Neuron (in vitro differentiated cells): Measurements from ENCODE around the gene ARHGEF17.

Source experiments
- H2AFZ ChIP-seq: one replicate; pipeline ENCODE4 v1.6.1; 2013; ENCODE audit warnings: low read depth, mild to moderate bottlenecking, inconsistent platforms, low read length, moderate library complexity
- H3K27me3 ChIP-seq: one replicate; pipeline ENCODE4 v1.6.1; 2013; ENCODE audit warnings: low read length; ENCODE audit not compliant: insufficient read depth
- H3K36me3 ChIP-seq: one replicate; pipeline ENCODE4 v1.6.1; 2013; ENCODE audit warnings: low read length; ENCODE audit not compliant: insufficient read depth
- H3K4me1 ChIP-seq: one replicate; pipeline ENCODE4 v1.6.1; 2013; ENCODE audit warnings: low read length; ENCODE audit not compliant: insufficient read depth
- H3K4me3 ChIP-seq: 2 replicates; pipeline ENCODE4 v1.5.1; 2013; ENCODE audit warnings: mild to moderate bottlenecking, low read length, moderate library complexity
- H3K9me3 ChIP-seq: one replicate; pipeline ENCODE4 v1.6.1; 2013; ENCODE audit warnings: low read length

Gene ARHGEF17

DNA sequence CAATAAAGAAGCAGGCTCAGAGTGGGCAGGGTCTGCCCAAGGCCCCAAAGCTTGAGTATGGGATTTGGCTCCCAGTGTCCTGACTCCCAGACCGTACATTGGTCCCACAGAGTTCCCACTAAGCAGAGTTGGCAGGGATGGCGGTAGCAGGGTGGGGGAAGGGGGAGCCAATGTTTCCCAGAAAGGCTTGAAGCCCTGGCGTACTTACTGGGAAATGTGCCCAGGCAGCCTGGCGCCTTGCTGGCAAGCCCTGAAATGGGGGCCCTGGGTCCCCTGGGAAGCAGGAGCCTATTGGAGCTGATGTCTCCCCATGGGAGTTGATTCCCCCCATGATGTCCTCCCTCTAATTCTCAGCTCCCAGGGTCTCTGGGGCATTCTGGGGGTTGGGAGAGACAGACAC, 9.3 kb downstream of the ARHGEF17 start:
- Histone ChIP-seq H3K36me3 (peaks cover 13% of the 10 kb centered on the region), H3K9me3 (no peaks in the 10 kb centered on the region), H3K27me3 (no peaks in the 10 kb centered on the region), H3K4me1 (peaks cover 41% of the 10 kb centered on the region), H2AFZ (no peak overlapping the region), H3K4me3 (no peak overlapping the region)

DNA sequence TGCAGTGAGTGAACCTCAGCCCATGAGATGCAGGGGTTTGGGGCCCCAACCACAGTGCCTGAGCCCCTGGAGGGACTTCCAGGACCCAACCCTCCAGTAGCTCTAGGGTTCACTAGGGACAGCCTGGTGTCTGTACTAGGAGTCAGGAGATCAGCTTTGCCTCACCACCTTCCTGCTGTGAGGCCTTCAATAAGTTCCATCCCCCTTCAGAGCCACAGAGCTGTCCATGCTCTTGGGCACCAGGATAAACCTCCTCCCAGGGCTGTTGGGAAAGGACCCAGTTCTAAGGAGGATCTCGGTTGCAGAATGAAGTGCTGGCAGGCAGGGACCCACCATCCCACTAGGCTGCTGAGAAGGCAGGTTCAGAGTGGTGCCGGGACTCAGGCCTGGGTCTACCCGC, 9.7 kb downstream of the ARHGEF17 start:
- H3K9me3 ChIP-seq, result no peaks in the 10 kb centered on the region
- peaks cover 13% of the 10 kb centered on the region for H3K36me3 ChIP-seq
- no peak overlapping the region for H2AFZ ChIP-seq
- H3K4me3 ChIP-seq, result no peak overlapping the region
- no peaks in the 10 kb centered on the region for H3K27me3 ChIP-seq
- peaks cover 41% of the 10 kb centered on the region for H3K4me1 ChIP-seq

DNA sequence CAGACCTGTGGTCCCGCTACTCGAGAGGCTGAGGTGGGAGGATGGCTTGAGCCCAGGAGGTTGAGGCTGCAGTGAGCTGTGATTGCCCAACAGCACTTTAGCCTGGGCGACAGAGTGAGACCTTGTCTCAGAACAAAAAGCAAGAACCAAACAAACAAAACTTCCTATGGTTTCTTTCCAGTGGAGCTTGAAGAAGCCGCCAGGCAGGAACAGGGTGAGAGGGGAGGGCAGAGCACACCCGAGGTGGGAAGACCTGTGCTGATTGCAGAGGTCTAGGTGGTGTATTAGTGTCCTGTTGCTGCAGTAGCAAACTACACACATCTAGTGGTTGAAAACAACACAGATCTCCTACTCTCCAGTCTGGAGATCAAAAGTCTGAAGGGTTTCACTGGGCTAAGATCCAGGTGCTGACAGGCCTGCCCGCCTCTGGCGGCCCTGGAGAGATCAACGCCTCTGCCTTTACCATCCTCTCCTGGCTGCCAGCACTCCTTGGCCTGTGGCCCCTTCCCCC, 10.5 kb downstream of the ARHGEF17 start:
- H2AFZ ChIP-seq, result no peak overlapping the region
- no peaks in the 10 kb centered on the region for H3K27me3 ChIP-seq
- H3K4me3 ChIP-seq, result no peak overlapping the region
- H3K9me3 ChIP-seq, result no peaks in the 10 kb centered on the region
- peaks cover 40% of the 10 kb centered on the region for H3K4me1 ChIP-seq
- H3K36me3 ChIP-seq, result peaks cover 13% of the 10 kb centered on the region

DNA sequence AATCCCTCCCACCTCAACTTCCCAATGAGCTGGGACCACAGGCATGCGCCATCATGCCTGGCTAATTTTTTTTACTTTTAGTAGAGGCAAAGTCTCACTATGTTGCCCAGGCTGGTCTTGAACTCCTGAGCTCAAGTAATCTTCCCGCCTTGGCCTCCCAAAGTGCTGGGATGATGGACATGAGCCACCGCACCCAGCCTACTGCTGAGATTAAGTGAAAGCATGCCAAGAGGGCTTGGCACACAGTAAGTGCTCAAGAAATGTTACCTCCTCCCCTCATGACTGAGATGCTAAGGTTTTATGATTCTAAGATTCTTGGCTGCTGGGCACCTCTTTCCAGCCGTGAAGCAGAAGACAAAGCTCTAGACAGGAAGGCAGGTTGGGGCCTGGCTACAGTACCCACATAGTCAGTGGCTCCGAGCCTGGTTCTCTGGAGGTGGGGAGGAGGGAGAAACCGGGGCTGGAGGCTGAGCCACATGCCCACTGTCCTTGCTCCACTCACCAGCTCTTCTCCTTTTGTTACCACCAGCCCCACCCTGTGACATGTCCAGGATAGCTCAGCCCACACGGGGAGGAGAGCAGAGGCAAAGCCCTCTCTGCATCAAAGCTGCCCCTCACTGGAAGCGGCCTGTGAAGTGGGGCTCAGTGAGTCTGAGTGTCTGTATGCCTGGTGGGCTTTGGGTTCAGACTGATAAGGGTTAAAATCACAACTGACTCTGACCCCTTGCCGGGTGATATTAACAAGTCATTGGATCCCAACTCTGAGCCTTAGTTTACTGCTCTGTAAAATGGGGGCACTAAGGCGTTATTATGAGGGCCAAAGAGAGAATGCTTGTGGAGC, 12.9 kb downstream of the ARHGEF17 start:
- no peak overlapping the region for H3K4me3 ChIP-seq
- H3K9me3 ChIP-seq, result no peaks in the 10 kb centered on the region
- H3K27me3 ChIP-seq, result no peaks in the 10 kb centered on the region
- no peak overlapping the region for H2AFZ ChIP-seq
- peaks cover 8% of the 10 kb centered on the region for H3K36me3 ChIP-seq
- H3K4me1 ChIP-seq, result peaks cover 29% of the 10 kb centered on the region

DNA sequence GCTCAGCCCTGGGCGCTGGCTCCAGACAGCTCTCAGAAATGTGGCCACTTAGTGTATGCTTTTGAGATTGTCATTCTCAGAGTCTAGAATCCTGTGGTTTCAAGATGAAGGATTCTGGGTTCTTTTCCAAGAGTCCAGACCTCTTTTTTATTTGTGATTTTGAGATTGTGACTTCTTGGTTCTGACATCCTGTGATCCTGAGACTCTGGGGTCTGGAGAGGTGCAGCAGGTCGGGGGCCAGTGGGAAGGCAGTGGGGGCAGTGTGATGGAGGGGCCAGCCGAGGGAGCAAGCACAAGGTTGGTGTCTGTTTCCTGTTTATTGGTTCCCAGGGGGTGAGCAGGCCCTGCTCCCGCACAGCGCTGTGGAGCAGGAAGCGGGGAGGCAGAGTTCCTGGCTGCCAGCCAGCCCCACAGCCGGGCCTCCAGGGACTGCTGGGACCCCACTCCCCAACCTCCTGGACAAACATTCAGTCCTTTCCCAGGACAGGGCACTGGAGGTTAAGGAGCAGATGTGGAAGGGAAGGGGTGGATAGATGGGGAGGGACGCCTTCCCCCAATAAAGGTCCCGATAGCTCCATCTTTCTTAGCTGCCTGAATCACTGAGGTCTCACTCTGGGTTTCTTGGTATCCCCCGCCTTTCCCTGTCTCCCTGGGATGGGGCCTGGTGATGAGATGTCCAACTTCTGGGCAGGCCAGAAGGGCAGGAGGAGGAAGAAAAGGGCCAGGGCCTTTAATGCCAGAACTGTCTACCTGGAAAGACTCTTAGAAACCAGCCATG, 13.7 kb downstream of the ARHGEF17 start:
- no peak overlapping the region for H3K4me3 ChIP-seq
- no peaks in the 10 kb centered on the region for H3K9me3 ChIP-seq
- peaks cover 29% of the 10 kb centered on the region for H3K4me1 ChIP-seq
- no peaks in the 10 kb centered on the region for H3K27me3 ChIP-seq
- no peak overlapping the region for H2AFZ ChIP-seq
- H3K36me3 ChIP-seq, result peaks cover 9% of the 10 kb centered on the region

DNA sequence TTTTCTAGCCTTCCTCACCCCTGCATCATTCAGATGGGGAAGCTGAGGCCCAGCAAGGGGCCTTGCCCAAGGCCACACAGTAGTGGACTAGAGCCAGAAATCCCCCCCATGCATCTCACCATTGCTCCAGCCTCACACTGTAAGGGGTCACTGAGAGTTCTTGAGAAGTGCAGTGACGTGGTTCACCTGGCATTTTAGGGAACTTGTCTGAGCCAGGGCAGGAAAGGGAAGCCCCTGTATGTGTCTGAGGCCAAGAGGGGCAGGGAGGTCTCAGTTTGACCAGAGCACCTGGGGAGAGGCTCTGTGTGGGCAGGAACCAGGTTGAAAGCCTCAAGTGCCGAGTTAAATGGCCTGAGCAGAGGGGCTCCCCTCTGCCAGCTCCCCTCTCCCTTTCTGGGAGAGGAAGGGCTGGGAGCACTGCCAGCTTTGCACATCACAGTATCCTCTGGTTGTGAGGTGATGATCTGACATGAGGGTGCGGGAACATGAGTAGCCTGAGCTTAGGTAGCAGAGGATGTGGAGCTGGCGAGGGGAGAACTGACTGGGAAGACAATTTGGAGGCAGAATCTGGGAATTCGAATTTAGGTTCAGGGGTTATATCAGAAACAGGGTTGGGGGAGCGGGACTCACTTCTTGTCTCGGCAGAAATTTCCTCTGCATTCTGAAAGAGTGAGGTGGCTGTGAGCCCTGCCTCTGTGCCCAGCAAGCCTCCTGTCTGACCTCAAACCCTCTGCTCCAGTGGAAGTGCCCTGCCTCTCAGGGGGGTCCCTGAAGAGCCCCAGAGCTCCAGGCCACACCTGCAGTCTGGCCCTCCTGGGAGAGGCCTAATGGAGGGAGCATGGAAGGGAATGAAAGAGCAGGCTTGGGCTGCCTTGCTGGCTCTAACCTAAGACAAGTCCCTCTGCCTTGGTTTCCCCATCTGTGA, 14.6 kb downstream of the ARHGEF17 start:
- peaks cover 9% of the 10 kb centered on the region for H3K36me3 ChIP-seq
- no peaks in the 10 kb centered on the region for H3K9me3 ChIP-seq
- no peaks in the 10 kb centered on the region for H3K27me3 ChIP-seq
- no peak overlapping the region for H2AFZ ChIP-seq
- no peak overlapping the region for H3K4me3 ChIP-seq
- H3K4me1 ChIP-seq, result peaks cover 29% of the 10 kb centered on the region

DNA sequence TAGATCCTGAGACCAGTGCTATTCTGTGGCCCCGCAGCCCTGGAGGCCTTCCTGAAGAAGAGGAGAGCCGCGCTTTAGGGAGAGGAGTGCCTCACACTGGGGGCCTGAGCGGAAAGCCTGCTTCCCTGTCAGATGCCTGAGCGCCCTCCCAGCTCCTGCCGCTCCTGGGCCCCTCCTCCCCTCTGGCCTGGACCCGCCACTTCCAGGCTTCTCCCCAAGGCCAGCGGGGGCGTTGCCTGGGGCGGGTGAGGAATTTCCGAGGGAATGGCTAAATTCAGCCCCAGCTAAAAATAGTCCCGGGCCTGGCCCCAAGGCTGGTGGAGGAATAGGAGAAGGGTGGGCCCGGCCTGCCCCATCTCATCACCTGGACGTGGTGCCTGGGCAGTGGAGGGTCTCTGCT, 15.4 kb downstream of the ARHGEF17 start:
- H3K36me3 ChIP-seq, result peaks cover 9% of the 10 kb centered on the region
- H3K9me3 ChIP-seq, result no peaks in the 10 kb centered on the region
- H2AFZ ChIP-seq, result no peak overlapping the region
- no peaks in the 10 kb centered on the region for H3K27me3 ChIP-seq
- H3K4me1 ChIP-seq, result peaks cover 37% of the 10 kb centered on the region
- no peak overlapping the region for H3K4me3 ChIP-seq

DNA sequence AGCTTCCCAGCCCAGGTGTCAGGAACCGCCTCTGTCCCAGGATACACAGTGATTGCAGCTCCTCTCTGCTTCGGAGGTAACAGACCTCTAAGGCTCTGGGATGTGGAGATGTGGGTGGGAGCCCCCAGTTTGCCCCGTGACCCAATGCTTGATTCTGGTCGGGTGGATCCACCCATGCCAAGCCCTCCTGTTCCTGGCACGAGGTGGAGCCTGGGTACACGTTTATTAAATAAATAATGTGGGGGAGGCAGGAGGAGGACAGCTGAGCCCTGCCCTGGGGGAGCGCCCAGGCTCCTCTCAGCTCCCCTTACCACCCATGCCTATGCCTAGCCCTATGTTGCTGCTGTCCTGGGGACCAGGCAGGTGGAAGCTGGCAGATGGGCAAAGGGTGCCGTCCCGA, 16.0 kb downstream of the ARHGEF17 start:
- H2AFZ ChIP-seq, result no peak overlapping the region
- H3K4me1 ChIP-seq, result peaks cover 43% of the 10 kb centered on the region
- H3K36me3 ChIP-seq, result peaks cover 6% of the 10 kb centered on the region
- H3K27me3 ChIP-seq, result no peaks in the 10 kb centered on the region
- H3K4me3 ChIP-seq, result no peak overlapping the region
- H3K9me3 ChIP-seq, result no peaks in the 10 kb centered on the region

DNA sequence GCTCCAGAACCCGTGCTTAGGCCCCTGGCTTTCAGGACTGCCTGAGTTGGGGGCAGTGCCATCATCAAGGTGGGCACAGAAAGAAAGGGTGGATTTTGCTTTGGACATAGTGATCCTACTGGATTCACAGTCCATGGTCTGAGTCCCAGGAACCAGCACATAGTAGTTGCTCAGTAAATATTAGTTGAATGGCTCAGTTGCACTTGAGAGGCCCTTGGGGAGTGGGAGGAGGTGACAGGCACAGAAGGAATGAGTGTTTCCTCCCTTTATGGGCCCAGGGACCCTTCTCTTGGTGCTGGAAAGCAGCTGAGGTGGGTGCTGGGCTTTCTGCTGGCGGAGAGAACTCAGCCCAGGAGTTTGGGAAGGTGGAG, 16.6 kb downstream of the ARHGEF17 start:
- Histone ChIP-seq H3K4me3 (no peak overlapping the region), H2AFZ (no peak overlapping the region), H3K9me3 (no peaks in the 10 kb centered on the region), H3K4me1 (peaks cover 45% of the 10 kb centered on the region), H3K36me3 (peaks cover 6% of the 10 kb centered on the region), H3K27me3 (no peaks in the 10 kb centered on the region)

DNA sequence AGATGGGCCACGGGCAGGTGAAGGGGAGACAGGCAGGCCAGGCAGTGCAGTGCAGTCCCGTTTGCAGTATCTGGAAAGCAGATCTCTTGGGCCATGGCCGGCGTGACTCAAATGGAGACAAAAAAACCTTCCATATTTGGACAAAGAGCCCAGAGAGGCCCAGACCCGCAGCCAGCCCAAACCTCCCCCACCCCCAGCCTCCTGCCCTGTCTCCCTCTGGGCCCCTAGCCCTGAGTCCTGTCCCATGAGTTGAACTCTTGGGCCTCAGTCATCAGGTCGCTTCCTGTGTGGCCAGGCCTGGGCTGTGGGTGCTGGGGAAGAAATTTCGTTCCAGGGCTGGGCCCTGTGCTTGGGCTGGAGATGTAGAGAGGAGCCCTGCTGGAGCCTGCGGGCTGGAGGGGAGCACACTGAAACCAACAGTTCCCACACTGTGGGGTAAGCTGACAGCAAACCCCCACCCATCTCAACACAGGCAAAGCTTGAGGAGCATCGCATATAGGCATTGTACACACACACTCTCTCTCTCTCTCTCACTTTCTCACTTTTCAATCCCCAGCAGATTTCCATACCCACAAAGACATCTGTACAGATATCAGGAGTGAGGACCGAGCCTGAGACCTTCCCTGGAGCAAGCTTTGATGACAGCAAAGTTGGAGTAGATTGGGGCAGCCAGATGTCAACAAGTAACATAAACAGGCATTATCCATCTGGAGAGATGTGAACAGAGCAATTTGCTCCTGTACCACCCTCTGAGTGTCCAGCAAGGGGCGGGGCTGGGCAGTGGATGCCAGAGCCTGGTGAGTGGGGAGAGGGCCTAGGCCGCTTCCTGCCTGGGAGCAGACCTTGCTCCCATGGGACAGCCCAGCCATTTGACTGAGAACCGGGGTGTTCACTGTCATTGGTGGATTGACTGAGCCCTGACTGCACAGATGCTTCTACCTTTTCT, 17.2 kb downstream of the ARHGEF17 start:
- Histone ChIP-seq H3K9me3 (no peaks in the 10 kb centered on the region), H3K36me3 (peaks cover 6% of the 10 kb centered on the region), H3K27me3 (no peaks in the 10 kb centered on the region), H2AFZ (no peak overlapping the region), H3K4me3 (no peak overlapping the region), H3K4me1 (peaks cover 51% of the 10 kb centered on the region)

DNA sequence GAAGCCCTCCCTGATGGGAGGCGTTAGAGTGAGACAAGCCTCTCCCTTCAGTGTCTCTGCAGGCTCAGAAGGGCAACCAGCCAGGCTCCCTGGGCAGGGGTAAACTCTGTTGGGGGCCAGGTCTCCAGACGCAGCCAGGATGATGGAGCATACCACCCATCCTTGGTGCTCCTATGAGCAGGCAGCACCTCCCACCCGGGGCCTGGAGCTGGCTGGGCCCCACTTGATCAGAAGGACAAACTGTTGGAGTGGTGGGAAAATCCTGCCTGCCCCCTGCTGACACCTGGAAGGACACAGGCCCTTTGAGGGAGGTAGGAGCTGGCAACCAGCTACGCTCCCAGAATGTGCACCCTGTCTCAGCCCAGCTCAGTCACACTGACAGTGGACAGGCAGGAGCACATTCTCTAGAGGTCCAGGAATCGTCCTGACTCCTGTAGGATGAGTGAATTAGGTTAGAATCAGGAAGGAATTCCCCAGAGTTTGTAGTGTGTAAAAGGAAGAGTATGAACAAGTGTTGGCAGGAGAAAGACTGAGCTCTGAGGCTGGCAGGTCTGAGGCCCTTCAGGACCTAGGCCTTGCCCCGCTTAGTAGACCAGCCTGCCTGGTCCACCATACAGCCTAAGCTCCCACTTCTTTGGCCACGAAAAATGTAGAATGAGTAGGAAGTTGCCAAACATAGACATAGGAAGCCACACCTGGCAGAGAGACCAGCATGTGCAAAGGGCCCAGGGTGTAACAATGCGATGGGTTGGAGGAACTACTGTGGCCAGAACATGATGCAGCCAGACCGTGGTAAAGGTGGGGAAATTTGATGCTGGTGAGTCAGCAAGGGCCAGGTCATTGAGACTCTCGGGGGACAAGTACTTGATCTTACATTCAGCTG, 19.1 kb downstream of the ARHGEF17 start:
- peaks cover 6% of the 10 kb centered on the region for H3K36me3 ChIP-seq
- no peaks in the 10 kb centered on the region for H3K27me3 ChIP-seq
- no peaks in the 10 kb centered on the region for H3K9me3 ChIP-seq
- no peak overlapping the region for H3K4me3 ChIP-seq
- no peak overlapping the region for H2AFZ ChIP-seq
- H3K4me1 ChIP-seq, result peaks cover 59% of the 10 kb centered on the region
